Suprapubic skin (tissue), 4 donors: Measurements from ENCODE around the gene FRYL.

Source experiments
- CTCF ChIP-seq, 2 donors: fragments of 200-600 bp in 1 of 2; fragments of 450-650 bp in 1 of 2; sonication (generic) in 1 of 2; IDR thresholded peaks; one replicate each; pipeline ENCODE4 v1.5.1; 2016 to 2019; ENCODE audit warnings: antibody characterized with exemption in 2 of 2, mild to moderate bottlenecking in 1 of 2, moderate library complexity in 1 of 2
- EP300 ChIP-seq: sonication (generic); formaldehyde crosslinking; IDR thresholded peaks from one replicate; pipeline ENCODE4 v1.6.1; 2017; ENCODE audit warnings: antibody characterized with exemption
- POLR2A ChIP-seq, 2 donors: fragments of 450-650 bp; IDR thresholded peaks; one replicate each; pipeline ENCODE4 v1.6.1; 2017; ENCODE audit warnings: antibody characterized with exemption in 2 of 2, mild to moderate bottlenecking in 2 of 2, moderate library complexity in 2 of 2
- POLR2AphosphoS5 ChIP-seq, 3 donors: sonication (generic); formaldehyde crosslinking; IDR thresholded peaks; one replicate each; pipeline ENCODE4 v1.6.1; 2017; ENCODE audit warnings: antibody characterized with exemption in 3 of 3

DNA sequence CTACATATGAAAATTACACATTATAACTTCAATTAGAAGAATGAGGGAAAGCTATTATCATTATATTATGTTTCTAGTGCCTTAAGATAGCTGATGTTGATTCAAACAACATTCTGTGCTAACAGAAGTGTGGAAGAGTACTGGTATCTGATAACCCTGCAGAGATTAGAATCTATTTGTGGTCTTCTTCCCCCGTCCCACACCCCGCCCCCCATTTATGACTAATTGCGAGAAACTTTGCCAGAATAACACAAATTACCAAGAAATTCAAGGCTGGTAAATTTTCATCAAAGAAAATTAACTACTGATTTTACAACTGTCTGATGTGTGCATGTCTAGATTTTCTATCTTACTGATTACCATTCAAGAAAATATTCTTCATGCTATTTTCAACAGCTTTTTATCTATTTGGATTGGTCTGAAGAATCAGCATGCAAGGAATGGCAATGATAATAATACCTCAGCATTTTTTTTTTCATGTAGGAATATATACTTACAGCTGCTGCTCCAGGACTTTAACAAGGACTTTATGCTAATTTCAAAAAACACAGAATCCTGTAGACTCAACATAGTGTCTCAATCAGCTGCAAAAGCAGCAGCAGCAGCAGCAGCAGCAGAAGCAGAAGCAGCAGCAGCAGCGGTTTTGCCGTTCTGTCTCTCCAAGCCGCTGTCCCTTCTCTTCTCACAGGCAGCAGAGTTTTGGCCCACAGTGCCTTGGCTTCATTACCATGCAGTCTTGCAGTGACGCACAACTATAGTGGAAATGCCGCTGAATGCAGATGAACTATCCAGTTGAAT lies 126.7 kb downstream of the FRYL start:
- no peak for TF ChIP-seq CTCF (IDR thresholded peaks at IDR 0.05)
- TF ChIP-seq EP300 = no peak
- TF ChIP-seq POLR2A (IDR thresholded peaks at IDR 0.05) = no peak
- no peak for TF ChIP-seq POLR2AphosphoS5 (IDR thresholded peaks at IDR 0.05)
